Stimulated activated CD8-positive, alpha-beta memory T cell treated with anti-CD3 and anti-CD28 coated beads, Interleukin-12 subunit alpha, Interleukin-12 subunit beta, amount 100 ng/mL, for 4 hours (primary cell): Measurements from ENCODE around the gene VAX1.
"Not testable (repeated sequence)": the region's sequence is repeated elsewhere in the genome, so short reads cannot be mapped to it uniquely, and the experiment has no call there.

Experiments
- DNase-seq: peaks from one replicate; pipeline ENCODE4 v3.0.0-alpha.2; 2020; ENCODE audit warnings: low read depth

VAX1 gene

DNA sequence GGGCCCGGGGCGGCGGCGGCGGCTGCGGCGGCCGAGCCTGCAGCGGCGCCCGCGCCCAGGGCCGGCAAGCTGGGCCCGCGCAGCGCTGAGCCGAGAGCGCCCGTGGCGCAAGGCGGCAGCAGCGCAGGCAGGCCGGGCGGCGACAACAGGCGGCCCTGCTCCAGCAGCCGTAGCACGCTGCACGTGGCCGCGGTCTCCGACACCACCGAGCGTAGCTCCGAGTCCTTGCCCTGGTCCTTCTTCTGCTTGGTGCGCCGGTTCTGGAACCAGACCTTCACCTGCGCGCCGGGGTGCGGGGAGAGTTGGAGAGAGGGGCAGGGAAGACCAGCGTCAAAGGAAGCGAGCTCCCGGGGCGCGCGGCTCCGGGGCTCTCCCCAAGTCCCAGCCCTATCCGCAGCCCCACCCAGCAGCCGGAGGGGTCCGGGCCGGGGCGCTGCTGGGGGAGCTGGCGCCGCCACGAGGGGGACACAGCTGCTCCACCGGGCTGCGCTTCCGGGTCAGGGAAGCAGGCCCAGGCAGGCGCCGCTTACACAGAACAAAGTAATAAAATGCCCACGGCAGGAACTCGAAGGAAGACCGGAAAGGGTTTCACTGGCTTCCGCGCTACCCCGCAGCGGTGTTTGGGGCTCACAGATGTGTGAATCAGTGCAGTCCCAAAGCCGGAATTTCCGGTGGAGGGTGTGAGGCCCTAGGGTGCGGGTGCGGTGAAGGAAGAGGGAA, 3.6 kb downstream of the VAX1 start:
- no peak for DNase-seq

DNA sequence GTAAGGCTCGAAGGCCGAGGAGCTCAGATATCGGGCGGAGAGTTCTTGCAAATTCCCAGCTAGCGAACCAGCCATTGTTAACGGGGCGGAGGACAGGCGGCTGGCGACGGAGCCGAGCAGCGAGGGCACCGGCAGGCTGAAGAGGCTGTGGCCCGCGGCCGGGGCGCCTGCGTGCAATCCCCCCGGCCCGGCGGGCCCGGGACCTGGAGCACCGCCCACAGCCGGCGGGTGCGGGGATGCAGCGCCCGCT, 4.1 kb downstream of the VAX1 start:
- DNase-seq: no peak

DNA sequence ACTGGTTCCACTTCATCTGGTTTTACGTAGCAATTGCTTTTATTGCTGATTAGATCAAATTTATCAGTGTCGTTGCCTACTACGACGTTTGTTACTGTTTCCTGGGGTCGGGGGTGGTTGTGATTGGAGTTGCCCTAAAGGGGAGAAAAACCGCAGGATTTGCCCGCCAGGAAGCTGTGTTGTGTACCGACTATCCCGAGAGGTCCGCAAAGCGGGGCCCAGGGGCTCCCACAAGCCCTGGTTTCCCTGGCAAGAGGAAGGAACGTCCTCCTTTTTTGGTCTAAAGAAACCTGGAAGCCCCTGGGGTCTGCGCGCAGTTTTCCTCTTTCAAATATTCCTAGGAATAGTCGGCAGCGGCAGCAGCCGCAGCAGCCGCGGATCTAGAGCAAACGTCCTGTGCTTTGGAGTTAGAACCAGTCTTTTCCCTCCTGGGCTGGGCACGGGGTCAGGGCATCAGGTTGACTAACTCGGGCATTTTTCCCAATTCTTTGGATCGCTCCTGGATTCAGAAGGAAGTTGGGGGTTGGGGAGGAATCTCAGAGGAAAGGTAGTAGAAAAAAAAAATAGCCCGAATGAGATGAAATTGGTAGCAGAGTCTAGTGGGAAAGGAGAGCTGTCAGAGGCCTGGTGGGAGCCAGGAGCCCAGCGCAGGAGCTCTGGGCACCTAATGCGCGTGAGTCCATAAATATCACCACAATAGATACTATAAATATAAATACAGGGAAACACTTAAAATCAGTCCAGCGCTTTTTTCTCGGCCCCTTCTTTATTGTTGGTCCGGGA, 4.6 kb downstream of the VAX1 start:
- DNase-seq: no peak

DNA sequence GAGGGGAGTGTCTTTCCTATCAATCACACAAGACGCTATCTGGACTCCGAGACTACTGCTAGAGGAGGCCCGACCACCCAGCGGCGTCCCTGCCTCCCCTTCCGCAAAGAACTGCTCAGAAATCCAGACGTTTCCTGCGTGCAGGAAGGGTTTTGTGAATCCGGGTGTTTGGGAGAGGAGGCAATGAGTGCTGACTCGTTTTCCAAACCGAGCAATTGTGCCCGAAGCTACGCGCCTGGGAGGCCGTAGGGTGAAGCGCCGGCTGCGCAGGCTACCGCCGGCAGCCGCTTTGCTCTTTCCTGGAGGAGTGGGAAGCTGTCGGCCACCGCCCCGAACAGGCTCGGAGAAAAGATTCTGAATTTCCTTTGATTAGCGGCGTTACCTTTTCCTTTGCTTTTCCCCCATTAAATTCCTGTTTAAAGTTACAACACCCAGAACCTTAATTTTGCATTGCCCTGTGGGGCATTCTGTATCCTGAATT, 5.3 kb downstream of the VAX1 start:
- DNase-seq: no peak

DNA sequence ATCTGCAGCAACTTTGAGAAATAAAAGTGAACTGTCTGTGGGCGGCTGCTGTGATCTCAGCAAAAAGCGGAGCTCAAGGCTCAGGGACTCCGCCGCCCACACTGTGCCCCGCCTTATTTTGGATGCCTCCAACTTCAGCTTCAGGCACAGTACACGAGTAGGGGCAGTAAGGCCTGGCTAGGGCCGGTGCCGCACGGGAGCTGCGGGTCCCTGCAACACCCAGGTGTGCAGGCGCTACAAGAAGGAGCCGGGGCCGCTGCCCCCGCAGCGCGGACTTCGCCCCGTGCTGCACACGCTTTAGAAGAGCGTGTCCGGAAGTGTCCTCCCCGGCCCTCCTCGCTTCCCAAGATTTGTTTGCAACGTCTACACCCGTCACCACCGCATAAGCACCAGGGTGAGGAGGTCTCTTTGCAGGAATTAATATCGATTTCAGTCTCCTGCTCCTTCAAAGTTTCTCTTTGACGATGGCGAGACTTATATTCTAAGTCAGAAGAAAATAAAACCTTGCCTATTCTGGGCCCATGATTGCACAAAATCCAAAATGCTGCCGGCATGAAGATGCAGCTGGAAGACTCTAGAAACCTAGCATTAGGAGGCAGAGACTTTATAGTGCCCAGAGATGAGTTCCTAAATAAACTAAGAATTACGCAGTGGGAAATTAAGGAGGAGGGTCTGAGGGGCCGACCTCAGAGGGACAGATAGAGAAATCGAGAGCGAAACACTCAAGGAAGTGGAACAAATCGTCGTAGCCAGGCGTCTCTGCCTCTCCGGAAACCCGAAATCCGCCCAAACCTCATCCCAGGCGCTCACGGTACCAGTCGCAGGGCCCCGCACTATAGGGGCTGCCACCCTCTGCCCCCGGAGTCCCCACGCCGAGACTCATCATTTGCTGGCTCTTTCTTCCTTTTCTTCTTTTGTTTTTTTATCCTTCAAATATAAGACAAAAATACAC, 6.4 kb downstream of the VAX1 start:
- DNase-seq: no peak

DNA sequence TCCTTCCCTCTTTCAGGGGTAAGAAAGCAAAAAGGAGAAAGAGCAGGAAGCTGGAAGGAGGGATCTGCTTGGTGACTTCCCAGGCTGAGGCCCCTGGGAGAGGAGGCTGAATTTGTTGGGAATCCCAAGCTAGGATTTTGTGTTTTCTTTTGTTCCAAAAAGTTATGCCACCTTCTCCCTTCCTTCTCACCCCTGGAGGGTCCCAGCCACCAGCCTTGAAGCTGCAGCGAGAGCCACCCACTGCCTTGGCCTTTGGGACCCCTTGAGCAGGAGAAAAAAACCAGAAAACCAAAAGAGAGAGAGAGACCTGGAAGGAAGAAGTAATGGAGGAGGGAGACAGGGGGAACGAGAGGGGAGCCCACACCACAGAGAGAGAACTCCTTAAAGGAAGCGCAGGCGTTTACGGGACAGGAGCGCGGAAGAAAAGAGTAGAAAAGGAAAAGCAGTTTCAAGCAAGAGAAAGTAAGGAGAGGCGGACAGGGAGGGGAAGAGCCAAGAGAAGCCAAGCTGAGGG, 7.2 kb downstream of the VAX1 start:
- no peak for DNase-seq

DNA sequence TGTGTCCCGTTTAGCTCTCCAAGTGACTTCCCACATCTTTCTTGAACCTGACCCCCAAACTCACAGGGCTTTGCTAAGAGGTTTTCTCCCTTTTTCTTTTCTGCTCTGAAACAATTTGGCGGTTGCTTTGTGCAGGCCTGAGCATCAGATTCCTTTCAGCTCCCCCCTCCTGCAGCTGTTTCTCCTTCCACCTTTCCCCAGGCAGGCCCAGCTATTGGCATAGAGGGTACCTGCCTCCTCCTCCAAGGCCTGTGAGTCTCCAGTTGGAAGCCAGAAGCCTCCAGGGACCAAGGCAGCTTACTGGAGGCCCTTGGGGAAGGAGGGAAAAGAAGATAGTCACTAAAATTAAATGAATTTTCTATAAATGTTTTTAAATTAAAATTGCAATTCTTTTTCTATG, 7.7 kb downstream of the VAX1 start:
- DNase-seq: no peak

DNA sequence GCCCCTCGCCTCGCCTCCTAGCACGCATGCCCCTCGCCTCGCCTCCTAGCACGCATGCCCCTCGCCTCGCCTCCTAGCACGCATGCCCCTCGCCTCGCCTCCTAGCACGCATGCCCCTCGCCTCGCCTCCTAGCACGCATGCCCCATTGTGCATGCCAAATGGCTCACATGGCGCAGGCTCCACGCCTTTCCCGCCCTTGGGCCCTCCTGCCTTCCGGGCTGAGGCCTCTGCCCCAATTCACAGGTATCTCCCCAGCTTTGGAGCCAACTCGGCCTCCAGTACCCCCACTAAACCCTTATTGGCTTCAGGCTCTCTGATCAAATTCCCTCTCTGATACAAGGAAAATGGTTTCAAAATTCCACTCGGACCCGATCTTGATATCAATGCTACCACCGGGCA, 11.4 kb downstream of the VAX1 start:
- DNase-seq: not testable (repeated sequence)

DNA sequence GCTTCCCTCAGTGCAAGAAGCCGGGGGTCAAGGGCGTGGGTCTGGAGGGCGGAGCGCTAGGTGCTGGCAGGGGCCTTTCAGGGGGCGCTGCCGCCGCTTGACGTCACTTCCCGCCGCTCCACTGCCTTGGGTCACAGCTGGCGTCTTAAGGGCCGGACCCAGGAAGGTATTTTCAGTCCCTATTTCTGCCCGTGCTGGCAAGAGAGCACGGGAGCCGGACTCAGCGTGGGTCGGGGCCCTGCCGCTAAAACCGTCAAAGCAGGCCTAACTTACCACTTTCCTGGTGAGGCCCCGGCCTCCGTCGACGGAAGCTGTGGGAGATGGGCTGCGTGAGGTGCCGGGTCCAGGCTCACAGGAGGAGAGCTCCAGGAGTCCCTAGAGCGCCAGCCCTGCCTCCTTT, 12.0 kb downstream of the VAX1 start:
- no peak for DNase-seq

DNA sequence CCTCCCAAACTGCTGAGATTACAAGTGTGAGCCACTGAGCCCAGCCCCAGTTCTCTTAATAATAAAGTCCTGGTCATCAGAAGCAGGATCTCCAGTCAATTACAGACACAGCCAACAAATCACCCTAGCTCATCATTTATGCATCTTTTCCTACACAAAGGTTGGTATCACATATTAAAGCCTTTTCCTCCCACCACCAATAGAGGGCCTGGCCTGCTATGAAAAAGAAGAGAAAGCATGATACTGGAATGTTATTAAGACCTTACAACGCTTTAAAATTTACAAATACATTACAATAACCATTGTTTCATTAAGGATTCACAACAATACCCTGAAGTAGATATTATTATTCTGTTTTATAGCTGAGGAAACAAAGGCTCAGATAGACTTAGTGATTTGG, 25.9 kb downstream of the VAX1 start:
- DNase-seq: no peak

DNA sequence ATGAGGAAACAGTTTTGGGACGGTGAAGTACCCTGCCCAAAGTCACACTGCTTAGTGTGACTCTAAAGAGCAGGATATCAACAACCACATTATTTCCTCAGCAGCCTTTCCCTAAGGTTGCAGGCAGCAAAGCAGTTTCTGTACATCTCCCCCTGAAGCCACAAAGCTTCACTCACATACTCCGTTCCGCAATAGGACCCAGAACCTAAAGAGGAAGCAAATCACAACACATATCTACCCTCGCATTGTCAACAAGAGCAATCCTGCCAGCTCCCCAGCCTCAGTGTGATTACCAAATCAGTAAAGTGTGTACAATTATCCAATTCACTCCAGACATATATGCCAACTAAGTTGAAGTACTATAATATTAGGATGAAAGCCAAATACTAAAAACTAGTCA, 30.8 kb downstream of the VAX1 start:
- DNase-seq: no peak

DNA sequence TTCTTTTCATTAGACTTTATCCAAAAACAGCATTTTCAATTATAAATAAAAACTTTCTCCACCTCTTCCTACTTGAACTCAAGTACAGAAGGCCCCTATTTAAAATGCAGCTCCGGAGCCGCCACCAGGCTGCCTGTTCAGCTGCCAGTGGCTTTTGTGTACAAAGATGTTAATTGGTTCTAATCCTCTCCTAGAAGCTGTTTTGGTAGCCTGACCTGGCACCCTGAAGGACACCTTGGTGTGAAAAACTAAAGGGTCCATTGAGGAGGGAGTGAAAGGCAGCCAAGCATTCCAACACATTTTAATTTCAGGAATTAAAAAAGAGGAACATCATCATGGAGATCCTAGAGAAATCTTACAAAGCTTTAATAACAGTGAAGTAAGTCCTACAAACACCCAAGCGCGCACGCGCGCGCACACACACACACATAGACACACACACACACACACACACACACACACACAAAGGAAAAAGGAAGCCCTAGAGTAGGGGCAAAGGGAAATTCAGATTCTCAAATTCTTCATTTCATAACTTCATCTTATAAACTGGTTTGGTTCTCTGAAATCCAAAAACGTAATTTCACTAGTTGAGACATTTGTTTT, 41.4 kb downstream of the VAX1 start:
- DNase-seq: no peak

DNA sequence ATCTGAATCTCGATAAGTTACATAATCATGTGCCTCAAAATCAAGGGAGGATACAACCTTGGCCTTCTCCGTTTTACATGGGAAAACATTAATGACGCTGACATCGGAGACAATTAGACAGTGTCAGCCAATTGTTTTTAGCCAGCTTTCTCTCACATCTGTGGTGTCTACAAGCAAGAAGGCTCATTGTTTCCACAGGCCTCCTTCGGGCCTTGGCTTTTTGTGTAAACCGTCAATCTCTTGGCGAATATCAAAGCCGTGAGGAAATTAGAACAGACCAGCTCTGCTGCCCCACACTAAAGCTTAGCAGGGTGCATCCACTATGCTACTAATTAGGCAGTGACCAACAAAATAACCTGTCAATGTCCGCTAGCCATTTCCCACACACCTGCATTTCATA, 43.2 kb downstream of the VAX1 start:
- DNase-seq: no peak

DNA sequence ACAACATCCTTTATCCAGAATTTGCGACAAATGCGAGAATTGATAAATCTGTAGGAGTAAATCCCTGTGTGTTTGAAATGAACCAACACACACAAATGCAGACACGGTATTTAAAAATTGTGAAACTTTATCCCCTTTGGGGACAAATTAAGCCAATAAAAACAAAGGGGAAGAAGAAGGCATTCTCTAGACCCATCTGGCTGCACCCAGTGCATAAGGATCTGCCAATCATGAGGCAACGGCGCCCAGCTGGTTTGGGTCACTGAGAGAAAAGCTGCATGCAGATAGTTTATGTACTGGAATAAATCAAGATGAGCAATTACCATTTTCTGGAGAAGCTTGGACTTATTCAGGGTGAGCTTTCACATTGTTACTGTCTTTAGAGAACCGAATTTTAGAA, 45.7 kb downstream of the VAX1 start:
- no peak for DNase-seq

DNA sequence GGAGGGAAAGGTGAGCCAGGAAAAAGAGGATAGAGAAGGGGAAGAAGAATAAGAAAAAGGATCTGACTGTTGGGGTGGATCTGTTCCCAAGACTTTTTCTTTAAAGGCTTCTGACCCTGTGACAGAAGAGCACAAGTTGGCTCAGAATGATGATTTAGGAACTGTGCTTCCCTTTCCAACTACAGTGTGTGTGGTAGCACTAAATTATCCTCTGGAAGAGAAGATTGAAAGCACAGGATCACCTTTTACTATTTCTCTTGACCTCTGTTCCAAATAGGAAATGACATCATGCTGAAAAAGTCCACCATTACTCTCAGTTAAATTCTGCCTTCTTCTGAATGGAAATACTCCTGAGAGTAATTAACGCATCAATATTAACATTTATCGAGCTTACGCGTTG, 47.2 kb downstream of the VAX1 start:
- no peak for DNase-seq

DNA sequence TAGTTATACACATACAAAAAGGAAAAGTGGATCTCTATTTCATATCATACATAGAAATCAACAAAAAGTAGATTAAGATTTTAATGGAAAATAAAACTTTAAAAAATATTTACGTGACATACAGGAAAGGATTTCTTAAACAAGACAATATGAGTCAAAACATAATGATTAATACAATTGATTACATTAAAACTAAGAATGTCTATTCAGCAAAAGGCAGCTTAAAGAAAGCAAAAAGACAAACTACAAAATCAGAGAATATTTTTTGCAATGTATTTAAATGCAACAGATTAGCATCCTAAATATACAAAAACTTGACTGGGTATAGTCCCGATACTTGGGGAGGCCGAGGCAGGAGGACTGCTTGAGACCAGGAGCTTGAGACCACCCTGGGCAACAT, 50.5 kb downstream of the VAX1 start:
- no peak for DNase-seq

DNA sequence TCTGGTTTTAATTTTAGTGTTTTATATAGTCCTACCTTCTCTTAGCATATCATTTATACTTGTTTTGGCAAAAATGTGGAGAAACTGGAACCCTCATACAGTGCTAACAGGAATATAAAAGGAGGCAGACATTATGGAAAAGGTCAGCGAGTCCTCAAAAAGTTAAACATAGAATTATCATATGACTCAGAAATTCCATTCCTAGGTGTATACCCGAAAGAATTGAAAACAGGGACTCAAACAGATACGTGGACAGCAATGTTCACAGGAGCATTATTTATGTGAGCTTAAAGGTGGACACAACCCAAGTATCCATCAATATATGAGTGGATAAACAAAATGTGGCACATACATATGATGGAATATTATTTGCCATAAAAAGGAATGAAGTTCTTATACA, 51.5 kb downstream of the VAX1 start:
- DNase-seq: no peak

DNA sequence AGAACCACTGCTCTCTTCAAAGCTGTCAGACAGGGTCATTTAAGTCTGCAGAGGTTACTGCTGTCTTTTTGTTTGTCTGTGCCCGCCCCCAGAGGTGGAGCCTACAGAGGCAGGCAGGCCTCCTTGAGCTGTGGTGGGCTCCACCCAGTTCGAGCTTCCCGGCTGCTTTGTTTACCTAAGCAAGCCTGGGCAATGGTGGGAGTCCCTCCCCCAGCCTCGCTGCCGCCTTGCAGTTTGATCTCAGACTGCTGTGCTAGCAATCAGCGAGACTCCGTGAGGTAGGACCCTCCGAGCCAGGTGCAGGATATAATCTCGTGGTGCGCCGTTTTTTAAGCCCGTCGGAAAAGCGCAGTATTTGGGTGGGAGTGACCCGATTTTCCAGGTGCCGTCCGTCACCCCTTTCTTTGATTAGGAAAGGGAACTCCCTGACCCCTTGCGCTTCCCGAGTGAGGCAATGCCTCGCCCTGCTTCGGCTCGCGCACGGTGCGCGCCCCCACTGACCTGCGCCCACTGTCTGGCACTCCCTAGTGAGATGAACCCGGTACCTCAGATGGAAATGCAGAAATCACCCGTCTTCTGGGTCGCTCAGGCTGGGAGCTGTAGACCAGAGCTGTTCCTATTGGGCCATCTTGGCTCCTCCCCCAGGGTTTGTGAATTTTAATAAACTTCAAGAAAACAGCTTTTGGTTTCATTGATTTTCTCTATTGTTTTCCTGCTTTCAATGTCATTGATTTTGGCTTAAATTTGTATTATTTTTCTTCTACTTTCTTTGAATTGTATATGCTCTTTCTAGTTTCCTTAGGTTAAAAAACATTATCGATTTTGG, 53.4 kb downstream of the VAX1 start:
- DNase-seq: not testable (repeated sequence)
